H1 (cell line): ENCODE data around the gene CASK.

Experiments used
- BRCA1 ChIP-seq: IDR thresholded peaks from 2 replicates; pipeline ENCODE4 v1.6.1; 2012; ENCODE audit warnings: low read depth, low read length, improper control_type of control experiment
- CHD1 ChIP-seq: IDR thresholded peaks from 2 replicates; pipeline ENCODE4 v1.6.1; 2012; ENCODE audit warnings: low read depth, low read length, improper control_type of control experiment
- CHD2 ChIP-seq: IDR thresholded peaks from 2 replicates; pipeline ENCODE4 v1.6.1; 2012; ENCODE audit warnings: low read length, improper control_type of control experiment
- EZH2 ChIP-seq: fragments of 200-600 bp; sonication (generic); IDR thresholded peaks from 2 replicates; pipeline ENCODE4 v1.7.1; 2012; ENCODE audit warnings: low read depth, mild to moderate bottlenecking, moderate library complexity, low read length, inconsistent platforms; ENCODE audit not compliant: severe bottlenecking
- NRF1 ChIP-seq: IDR thresholded peaks from 2 replicates; pipeline ENCODE4 v1.6.1; 2011; ENCODE audit warnings: mild to moderate bottlenecking, low read depth, low read length, improper control_type of control experiment
- POLR2A ChIP-seq, 2 experiments: IDR thresholded peaks; 1 replicate in 1 of 2; 2 replicates in 1 of 2; pipeline ENCODE4 v1.6.1; 2011; ENCODE audit warnings: low read depth in 2 of 2, low read length in 2 of 2, mild to moderate bottlenecking in 2 of 2; ENCODE audit errors: control extremely low read depth in 1 of 2
- POLR2AphosphoS5 ChIP-seq: IDR thresholded peaks from 2 replicates; pipeline ENCODE4 v1.6.1; 2011; ENCODE audit warnings: low read depth, low read length
- RFX5 ChIP-seq: IDR thresholded peaks from 2 replicates; pipeline ENCODE4 v1.6.1; 2011; ENCODE audit warnings: low read depth, low read length, improper control_type of control experiment, borderline replicate concordance
- SP4 ChIP-seq: IDR thresholded peaks from 2 replicates; pipeline ENCODE4 v1.6.1; 2012; ENCODE audit warnings: low read length, inconsistent platforms
- TEAD4 ChIP-seq: IDR thresholded peaks from 2 replicates; pipeline ENCODE4 v1.6.1; 2012; ENCODE audit warnings: low read depth, low read length, inconsistent platforms, mixed read lengths
- TF ChIP-seq, protein P1 (sequence below), 3 experiments: IDR thresholded peaks; 1 replicate in 2 of 3; 2 replicates in 1 of 3; pipeline versions ENCODE4 v1.5.1 to v1.6.1; 2011; ENCODE audit warnings: low read length in 3 of 3, mild to moderate bottlenecking in 3 of 3, inconsistent platforms in 2 of 3, low read depth in 1 of 3, moderate library complexity in 1 of 3; ENCODE audit not compliant: insufficient read depth in 1 of 3; ENCODE audit errors: control extremely low read depth in 1 of 3
- TF ChIP-seq, protein P2 (sequence below): IDR thresholded peaks from 2 replicates; pipeline ENCODE4 v1.6.1; 2011; ENCODE audit warnings: low read length, improper control_type of control experiment

GRCh38 chrX:41779941-41780340 is 143.4 kb downstream of the CASK start:
- TF ChIP-seq TEAD4, result no peak
- no peak for TF ChIP-seq EZH2
- no peak for TF ChIP-seq NRF1
- TF ChIP-seq, protein P1, sequence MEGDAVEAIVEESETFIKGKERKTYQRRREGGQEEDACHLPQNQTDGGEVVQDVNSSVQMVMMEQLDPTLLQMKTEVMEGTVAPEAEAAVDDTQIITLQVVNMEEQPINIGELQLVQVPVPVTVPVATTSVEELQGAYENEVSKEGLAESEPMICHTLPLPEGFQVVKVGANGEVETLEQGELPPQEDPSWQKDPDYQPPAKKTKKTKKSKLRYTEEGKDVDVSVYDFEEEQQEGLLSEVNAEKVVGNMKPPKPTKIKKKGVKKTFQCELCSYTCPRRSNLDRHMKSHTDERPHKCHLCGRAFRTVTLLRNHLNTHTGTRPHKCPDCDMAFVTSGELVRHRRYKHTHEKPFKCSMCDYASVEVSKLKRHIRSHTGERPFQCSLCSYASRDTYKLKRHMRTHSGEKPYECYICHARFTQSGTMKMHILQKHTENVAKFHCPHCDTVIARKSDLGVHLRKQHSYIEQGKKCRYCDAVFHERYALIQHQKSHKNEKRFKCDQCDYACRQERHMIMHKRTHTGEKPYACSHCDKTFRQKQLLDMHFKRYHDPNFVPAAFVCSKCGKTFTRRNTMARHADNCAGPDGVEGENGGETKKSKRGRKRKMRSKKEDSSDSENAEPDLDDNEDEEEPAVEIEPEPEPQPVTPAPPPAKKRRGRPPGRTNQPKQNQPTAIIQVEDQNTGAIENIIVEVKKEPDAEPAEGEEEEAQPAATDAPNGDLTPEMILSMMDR (IDR thresholded peaks at IDR 0.05; ENCODE audit: control extremely low read depth in 1 of 3, insufficient read depth in 1 of 3, low read depth in 1 of 3, low read length in 3 of 3), result no peak
- TF ChIP-seq, protein P2, sequence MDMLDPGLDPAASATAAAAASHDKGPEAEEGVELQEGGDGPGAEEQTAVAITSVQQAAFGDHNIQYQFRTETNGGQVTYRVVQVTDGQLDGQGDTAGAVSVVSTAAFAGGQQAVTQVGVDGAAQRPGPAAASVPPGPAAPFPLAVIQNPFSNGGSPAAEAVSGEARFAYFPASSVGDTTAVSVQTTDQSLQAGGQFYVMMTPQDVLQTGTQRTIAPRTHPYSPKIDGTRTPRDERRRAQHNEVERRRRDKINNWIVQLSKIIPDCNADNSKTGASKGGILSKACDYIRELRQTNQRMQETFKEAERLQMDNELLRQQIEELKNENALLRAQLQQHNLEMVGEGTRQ, result no peak
- no peak for TF ChIP-seq BRCA1
- TF ChIP-seq POLR2AphosphoS5, result no peak
- no peak for TF ChIP-seq SP4
- no peak for TF ChIP-seq RFX5
- no peak for TF ChIP-seq POLR2A (IDR thresholded peaks at IDR 0.05; ENCODE audit: control extremely low read depth in 1 of 2, low read depth in 2 of 2, low read length in 2 of 2)
- no peak for TF ChIP-seq CHD2
- TF ChIP-seq CHD1, result no peak
